Neural cell (in vitro differentiated cells): ENCODE data around the gene FBXO10. TPM values are rescaled to one million over a fixed set of nuclear protein-coding genes. Genes with fewer than 3 reads are reported as not detected.
"Not testable (repeated sequence)": the region's sequence is repeated elsewhere in the genome, so short reads cannot be mapped to it uniquely, and the experiment has no call there.

Experiments used
- H2AFZ ChIP-seq: fragments of 200-600, 300-800 bp; sonication (generic), shearing (Covaris generic); 2 replicates; pipeline ENCODE4 v1.6.0; 2014; ENCODE audit warnings: low read depth, mild to moderate bottlenecking, antibody characterized with exemption, low read length, moderate library complexity
- H3F3A ChIP-seq: fragments of 200-600 bp; shearing (Covaris generic); 2 replicates; pipeline ENCODE4 v1.6.1; 2016; ENCODE audit warnings: mild to moderate bottlenecking, moderate library complexity, mixed read lengths, antibody characterized with exemption, low read length; ENCODE audit not compliant: insufficient read depth, poor library complexity, severe bottlenecking
- H3K27ac ChIP-seq: fragments of 200-600, 300-800 bp; sonication (generic), shearing (Covaris generic); 2 replicates; pipeline ENCODE4 v1.5.1; 2014; ENCODE audit warnings: mild to moderate bottlenecking, low read length, moderate library complexity
- H3K27me3 ChIP-seq: fragments of 300-800, 200-600 bp; sonication (generic), shearing (Covaris generic); 2 replicates; pipeline ENCODE4 v1.6.0; 2014; ENCODE audit warnings: mild to moderate bottlenecking, low read depth, low read length, moderate library complexity; ENCODE audit not compliant: insufficient read depth
- H3K36me3 ChIP-seq: fragments of 300-800, 200-600 bp; sonication (generic), shearing (Covaris generic); 2 replicates; pipeline ENCODE4 v1.5.1; 2014; ENCODE audit warnings: mild to moderate bottlenecking, antibody characterized with exemption, low read length, moderate library complexity; ENCODE audit not compliant: insufficient read depth
- H3K4me2 ChIP-seq: fragments of 300-800, 200-600 bp; sonication (generic), shearing (Covaris generic); 2 replicates; pipeline ENCODE4 v1.6.0; 2014; ENCODE audit warnings: mild to moderate bottlenecking, low read length
- H3K4me3 ChIP-seq: fragments of 300-800, 200-600 bp; sonication (generic), shearing (Covaris generic); 2 replicates; pipeline ENCODE4 v1.5.1; 2014; ENCODE audit warnings: mild to moderate bottlenecking, low read length, moderate library complexity
- H3K79me2 ChIP-seq: fragments of 200-600 bp; shearing (Covaris generic); replicated peaks from 2 replicates; pipeline ENCODE4 v1.6.0; 2014; ENCODE audit warnings: mild to moderate bottlenecking, low read length, moderate library complexity; ENCODE audit not compliant: insufficient read depth
- H3K9ac ChIP-seq: fragments of 300-800, 200-600 bp; sonication (generic), shearing (Covaris generic); 2 replicates; pipeline ENCODE4 v1.6.1; 2016; ENCODE audit warnings: mild to moderate bottlenecking, low read length, mixed read lengths
- H3K9me2 ChIP-seq: fragments of 200-600 bp; shearing (Covaris generic); 2 replicates; pipeline ENCODE4 v1.6.1; 2016; ENCODE audit warnings: mild to moderate bottlenecking, low read length, mixed read lengths; ENCODE audit not compliant: insufficient read depth
- H3K9me3 ChIP-seq: fragments of 200-600, 300-800 bp; sonication (generic), shearing (Covaris generic); 2 replicates; pipeline ENCODE4 v1.6.1; 2016; ENCODE audit warnings: mild to moderate bottlenecking, mixed run types, low read length, moderate library complexity, mixed read lengths
- H4K20me1 ChIP-seq: fragments of 200-600 bp; shearing (Covaris generic); 2 replicates; pipeline ENCODE4 v1.6.1; 2016; ENCODE audit warnings: mild to moderate bottlenecking, mixed run types; ENCODE audit not compliant: insufficient read depth
- CTCF ChIP-seq: fragments of 450-650 bp; IDR thresholded peaks from 2 replicates; pipeline ENCODE4 v1.5.1; 2014; ENCODE audit warnings: antibody characterized with exemption, mild to moderate bottlenecking, moderate library complexity; ENCODE audit not compliant: poor library complexity, severe bottlenecking
- EP300 ChIP-seq: fragments of 450-650 bp; conservative IDR thresholded peaks from 2 replicates; pipeline ENCODE4 v1.6.1; 2014; ENCODE audit warnings: antibody characterized with exemption, mild to moderate bottlenecking, moderate library complexity; ENCODE audit not compliant: poor library complexity, severe bottlenecking
- EZH2 ChIP-seq: fragments of 200-600, 300-800 bp; shearing (Covaris generic), sonication (generic); IDR thresholded peaks from 2 replicates; pipeline ENCODE4 v1.6.1; 2014; ENCODE audit warnings: antibody characterized with exemption, low read length, borderline replicate concordance, mild to moderate bottlenecking; ENCODE audit not compliant: insufficient read depth, poor library complexity, severe bottlenecking
- MXI1 ChIP-seq: fragments of 450-650 bp; conservative IDR thresholded peaks from 2 replicates; pipeline ENCODE4 v1.6.1; 2014; ENCODE audit warnings: antibody characterized with exemption, mild to moderate bottlenecking; ENCODE audit not compliant: poor library complexity, severe bottlenecking
- POLR2AphosphoS5 ChIP-seq: IDR thresholded peaks from 2 replicates; pipeline ENCODE4 v1.6.1; 2012
- RAD21 ChIP-seq: fragments of 450-650 bp; conservative IDR thresholded peaks from 2 replicates; pipeline ENCODE4 v1.6.1; 2014; ENCODE audit warnings: antibody characterized with exemption, mild to moderate bottlenecking, moderate library complexity
- REST ChIP-seq: IDR thresholded peaks from 2 replicates; pipeline ENCODE4 v1.6.1; 2012; ENCODE audit warnings: borderline replicate concordance
- SMC3 ChIP-seq: fragments of 450-650 bp; conservative IDR thresholded peaks from 2 replicates; pipeline ENCODE4 v1.6.1; 2014; ENCODE audit warnings: antibody characterized with exemption, mild to moderate bottlenecking, moderate library complexity; ENCODE audit not compliant: poor library complexity
- TAF1 ChIP-seq: IDR thresholded peaks from 2 replicates; pipeline ENCODE4 v1.6.1; 2012; ENCODE audit warnings: low read depth
- polyA plus RNA-seq: library from polyadenylated mRNA; depleted of rRNA; stranded (reverse); fragments of >200 nt; gene quantifications from 2 replicates; pipeline ENCODE4 v1.2.3, GENCODE V29; 2014

Gene FBXO10
- polyA plus RNA-seq, 1 donor from 2014 or later, result 16.0 TPM

DNA sequence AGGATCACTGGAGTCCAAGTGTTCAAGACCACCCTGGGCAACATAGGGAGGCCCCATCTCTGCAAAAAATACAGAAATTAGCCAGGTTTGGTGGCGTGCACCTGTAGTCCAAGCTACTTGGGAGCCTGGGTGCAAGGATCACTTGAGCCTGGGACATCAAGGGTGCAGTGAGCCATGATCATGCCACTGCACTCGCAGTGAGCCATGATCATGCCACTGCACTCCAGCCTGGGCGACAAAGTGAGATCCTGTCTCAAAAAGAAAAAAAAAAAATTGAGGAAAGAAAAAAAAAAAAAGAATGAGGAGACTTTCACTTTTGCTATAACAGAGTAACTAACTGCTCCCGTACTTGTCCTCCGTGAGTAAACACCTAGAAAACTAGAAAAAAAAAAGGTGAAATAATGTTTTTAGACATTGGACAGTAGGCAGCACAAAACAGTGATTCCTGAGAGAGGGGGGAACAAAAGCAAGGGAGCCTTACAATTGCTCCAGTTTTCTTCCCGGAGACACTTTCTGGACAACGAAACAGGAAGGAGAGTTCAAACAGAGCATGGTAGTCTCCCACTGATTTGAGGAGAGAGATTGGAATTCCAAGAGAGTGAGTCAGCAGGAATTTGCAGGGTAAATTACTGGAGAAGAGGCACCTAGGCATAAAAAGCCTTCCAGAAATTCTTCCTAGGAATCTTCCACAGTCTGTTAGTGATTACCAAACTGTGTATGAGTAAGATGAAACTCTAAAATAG is 104.1 kb downstream of the FBXO10 start:
- Histone ChIP-seq H3K27ac (no peak overlapping the region), H3K79me2 (no peaks in the 10 kb centered on the region), H3K36me3 (no peaks in the 10 kb centered on the region), H3K27me3 (no peaks in the 10 kb centered on the region), H2AFZ (no peak overlapping the region), H3K9me3 (no peaks in the 10 kb centered on the region), H3K9me2 (no peaks in the 10 kb centered on the region), H4K20me1 (no peaks in the 10 kb centered on the region), H3F3A (no peaks in the 10 kb centered on the region), H3K9ac (no peak overlapping the region), H3K4me3 (no peak overlapping the region), H3K4me2 (no peak overlapping the region)
- no peak for TF ChIP-seq SMC3
- no peak for TF ChIP-seq CTCF
- TF ChIP-seq POLR2AphosphoS5, result no peak
- no peak for TF ChIP-seq EP300
- no peak for TF ChIP-seq TAF1
- no peak for TF ChIP-seq EZH2
- TF ChIP-seq MXI1, result no peak
- no peak for TF ChIP-seq REST
- TF ChIP-seq RAD21, result no peak

GRCh38 chr9:37468620-37469019 is 107.6 kb downstream of the FBXO10 start:
- no peak for TF ChIP-seq SMC3
- no peak for TF ChIP-seq RAD21
- TF ChIP-seq MXI1, result no peak
- no peak for TF ChIP-seq EZH2
- TF ChIP-seq EP300, result no peak
- TF ChIP-seq REST, result no peak
- TF ChIP-seq CTCF, result no peak
- TF ChIP-seq TAF1, result no peak
- no peak for TF ChIP-seq POLR2AphosphoS5
- Histone ChIP-seq H3K9me2 (no peaks in the 10 kb centered on the region), H3K36me3 (no peaks in the 10 kb centered on the region), H2AFZ (no peak overlapping the region), H3K9me3 (no peaks in the 10 kb centered on the region), H3K27me3 (no peaks in the 10 kb centered on the region), H3F3A (no peaks in the 10 kb centered on the region), H3K9ac (no peak overlapping the region), H3K27ac (no peak overlapping the region), H4K20me1 (peaks cover 4% of the 10 kb centered on the region), H3K4me2 (no peak overlapping the region), H3K4me3 (no peak overlapping the region), H3K79me2 (peaks cover 11% of the 10 kb centered on the region)

DNA sequence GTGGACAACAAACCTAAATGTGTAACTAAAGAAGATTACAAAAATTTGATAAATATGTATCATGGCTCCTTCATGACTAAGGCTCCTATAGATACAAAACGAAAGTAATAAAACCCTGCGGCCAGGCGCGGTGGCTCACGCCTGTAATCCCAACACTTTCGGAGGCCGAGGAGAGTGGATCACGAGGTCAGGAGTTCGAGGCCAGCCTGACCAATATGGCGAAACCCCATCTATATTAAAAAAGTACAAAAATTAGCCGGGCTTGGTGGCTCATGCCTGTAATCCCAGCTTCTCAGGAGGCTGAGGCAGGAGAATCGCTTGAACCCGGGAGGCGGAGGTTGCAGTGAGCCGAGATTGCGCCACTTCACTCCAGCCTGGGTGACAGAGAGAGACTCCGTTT is 108.7 kb downstream of the FBXO10 start:
- not testable (repeated sequence) for H3F3A ChIP-seq, H3K27me3 ChIP-seq, H3K4me2 ChIP-seq, H4K20me1 ChIP-seq, H3K36me3 ChIP-seq, H3K9me3 ChIP-seq, H3K27ac ChIP-seq, H3K9me2 ChIP-seq, H3K9ac ChIP-seq, H3K4me3 ChIP-seq, H2AFZ ChIP-seq
- H3K79me2 ChIP-seq, result peaks cover 22% of the 10 kb centered on the region
